NT2/D1 (cell line): ENCODE measurements around the gene SYNE2.

Experiments
- DNase-seq: peaks from one replicate; pipeline ENCODE4 v3.0.0-alpha.2; 2011; ENCODE audit warnings: low read depth, low spot score
- H3K27me3 ChIP-seq: 2 replicates; pipeline ENCODE4 v1.6.0; 2011; ENCODE audit warnings: mild to moderate bottlenecking; ENCODE audit not compliant: insufficient read length, insufficient read depth
- H3K36me3 ChIP-seq: 2 replicates; pipeline ENCODE4 v1.6.1; 2011; ENCODE audit warnings: mild to moderate bottlenecking, low read length, mixed read lengths; ENCODE audit not compliant: insufficient read depth, insufficient read length
- H3K4me1 ChIP-seq: 2 replicates; pipeline ENCODE4 v1.5.1; 2011; ENCODE audit not compliant: insufficient read depth, insufficient read length
- H3K4me3 ChIP-seq: 2 replicates; pipeline ENCODE4 v1.5.1; 2011; ENCODE audit warnings: low read depth; ENCODE audit not compliant: insufficient read length
- H3K9ac ChIP-seq: 2 replicates; pipeline ENCODE4 v1.6.0; 2011; ENCODE audit warnings: low read depth; ENCODE audit not compliant: insufficient read length
- H3K9me3 ChIP-seq: 2 replicates; pipeline ENCODE4 v1.5.1; 2011; ENCODE audit warnings: mild to moderate bottlenecking, low read length; ENCODE audit not compliant: insufficient read depth
- SUZ12 ChIP-seq: IDR thresholded peaks from 2 replicates; pipeline ENCODE4 v1.6.1; 2011; ENCODE audit not compliant: insufficient read length, insufficient read depth; ENCODE audit errors: extremely low read depth
- YY1 ChIP-seq: IDR thresholded peaks from 2 replicates; pipeline ENCODE4 v1.6.1; 2011; ENCODE audit not compliant: insufficient read length, insufficient read depth
- ZNF274 ChIP-seq: IDR thresholded peaks from 2 replicates; pipeline ENCODE4 v1.6.1; 2011; ENCODE audit warnings: mild to moderate bottlenecking, low read depth, low read length

Gene SYNE2

GRCh38 chr14:63952933-63953437 lies 100.2 kb downstream of the SYNE2 start:
- DNase-seq, result no peak
- H3K36me3 ChIP-seq, result peaks cover 9% of the 10 kb centered on the region

GRCh38 chr14:63956326-63956725 lies 103.5 kb downstream of the SYNE2 start:
- no peak overlapping the region for H3K4me3 ChIP-seq
- H3K27me3 ChIP-seq, result no peaks in the 10 kb centered on the region
- DNase-seq, result no peak
- TF ChIP-seq ZNF274 (no peak), YY1 (no peak), SUZ12 (no peak)
- H3K36me3 ChIP-seq, result peaks cover 4% of the 10 kb centered on the region
- no peaks in the 10 kb centered on the region for H3K4me1 ChIP-seq
- no peaks in the 10 kb centered on the region for H3K9me3 ChIP-seq
- no peak overlapping the region for H3K9ac ChIP-seq

More at GRCh38 chr14:63952933-63953437, 100.2 kb downstream of the SYNE2 start:
- H3K4me1 ChIP-seq, result no peaks in the 10 kb centered on the region
- H3K27me3 ChIP-seq, result no peaks in the 10 kb centered on the region
- TF ChIP-seq YY1 (no peak), ZNF274 (no peak), SUZ12 (no peak)
- H3K9ac ChIP-seq, result no peak overlapping the region
- no peaks in the 10 kb centered on the region for H3K9me3 ChIP-seq
- no peak overlapping the region for H3K4me3 ChIP-seq

- TF ChIP-seq YY1 (no peak), ZNF274 (no peak), SUZ12 (no peak)
- no peak for DNase-seq
- Histone ChIP-seq H3K9me3 (no peaks in the 10 kb centered on the region), H3K9ac (no peak overlapping the region), H3K36me3 (no peaks in the 10 kb centered on the region), H3K27me3 (no peaks in the 10 kb centered on the region), H3K4me1 (no peaks in the 10 kb centered on the region), H3K4me3 (no peak overlapping the region)
Observed at GRCh38 chr14:63960926-63961567, 108.2 kb downstream of the SYNE2 start.

GRCh38 chr14:63962906-63963305 lies 110.1 kb downstream of the SYNE2 start:
- no peak overlapping the region for H3K4me3 ChIP-seq
- no peaks in the 10 kb centered on the region for H3K4me1 ChIP-seq
- TF ChIP-seq SUZ12 (no peak), ZNF274 (no peak)
- H3K9ac ChIP-seq, result no peak overlapping the region
- H3K27me3 ChIP-seq, result no peaks in the 10 kb centered on the region
- DNase-seq, result no peak
- H3K36me3 ChIP-seq, result no peaks in the 10 kb centered on the region
- H3K9me3 ChIP-seq, result no peaks in the 10 kb centered on the region

- Histone ChIP-seq H3K9me3 (no peaks in the 10 kb centered on the region), H3K9ac (no peak overlapping the region), H3K4me3 (no peak overlapping the region), H3K4me1 (no peaks in the 10 kb centered on the region), H3K27me3 (no peaks in the 10 kb centered on the region), H3K36me3 (no peaks in the 10 kb centered on the region)
- DNase-seq, result no peak
- TF ChIP-seq SUZ12 (no peak), ZNF274 (no peak), YY1 (no peak)
Observed at GRCh38 chr14:63963439-63963838, 110.6 kb downstream of the SYNE2 start.

- no peaks in the 10 kb centered on the region for H3K36me3 ChIP-seq
- no peak overlapping the region for H3K9ac ChIP-seq
- H3K4me1 ChIP-seq, result no peaks in the 10 kb centered on the region
- DNase-seq, result no peak
- H3K27me3 ChIP-seq, result no peaks in the 10 kb centered on the region
- H3K4me3 ChIP-seq, result no peak overlapping the region
- no peaks in the 10 kb centered on the region for H3K9me3 ChIP-seq
- TF ChIP-seq YY1 (no peak), SUZ12 (no peak), ZNF274 (no peak)
Observed at GRCh38 chr14:63964113-63964512, 111.3 kb downstream of the SYNE2 start.

GRCh38 chr14:63966407-63966806 lies 113.6 kb downstream of the SYNE2 start:
- Histone ChIP-seq H3K9ac (no peak overlapping the region), H3K4me1 (no peaks in the 10 kb centered on the region), H3K36me3 (no peaks in the 10 kb centered on the region), H3K4me3 (no peak overlapping the region), H3K9me3 (no peaks in the 10 kb centered on the region), H3K27me3 (no peaks in the 10 kb centered on the region)
- no peak for DNase-seq
- no peak for TF ChIP-seq SUZ12
- no peak for TF ChIP-seq YY1
- TF ChIP-seq ZNF274, result no peak
